Measurements from ENCODE around the gene DDAH1.

Gene DDAH1

DNA sequence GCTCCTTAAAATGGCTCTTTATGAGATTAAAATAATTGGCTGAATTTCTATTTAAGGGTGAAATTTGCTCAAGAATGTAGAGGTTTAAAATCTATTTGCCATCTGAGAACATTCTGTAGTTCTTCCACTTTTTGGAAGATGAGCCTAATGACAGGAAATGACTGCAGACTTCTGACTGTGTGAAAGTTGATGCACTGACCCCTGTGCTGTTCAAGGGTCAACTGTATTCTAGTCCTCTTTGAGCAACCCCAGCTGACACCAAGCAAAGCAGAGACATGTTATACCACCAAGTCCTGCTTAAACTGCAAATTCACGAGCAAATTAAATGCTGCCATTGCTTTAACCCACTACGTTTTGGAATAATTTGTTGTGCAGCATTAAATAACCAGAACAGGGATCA is 26.6 kb downstream of the DDAH1 start:
- Histone ChIP-seq H4K20me1 (ENCODE audit: insufficient read depth, low read length, poor library complexity, severe bottlenecking) (no peaks in the 10 kb centered on the region), H3K4me1 (ENCODE audit: insufficient read depth, low read length, poor library complexity, severe bottlenecking) (no peaks in the 10 kb centered on the region), H3K4me3 (ENCODE audit: low read length, poor library complexity, severe bottlenecking) (no peak overlapping the region), H3F3A (ENCODE audit: low read depth) (no peaks in the 10 kb centered on the region; the same call in 1 of the 2 replicates), H3K9me2 (replicated peaks; ENCODE audit: low read depth, low read length) (no peaks in the 10 kb centered on the region), H3K4me2 (ENCODE audit: low read depth, low read length, poor library complexity, severe bottlenecking) (no peak overlapping the region), H2AFZ (ENCODE audit: low read length) (no peak overlapping the region), H3K27me3 (ENCODE audit: insufficient read depth, low read length, poor library complexity, severe bottlenecking) (no peaks in the 10 kb centered on the region), H3K9me3 (ENCODE audit: insufficient read depth, low read depth, low read length) (no peaks in the 10 kb centered on the region), H3K36me3 (ENCODE audit: insufficient read depth, low read length) (no peaks in the 10 kb centered on the region), H3K79me2 (ENCODE audit: insufficient read depth, low read length) (no peaks in the 10 kb centered on the region), H3K9ac (ENCODE audit: low read depth, low read length, poor library complexity, severe bottlenecking) (no peak overlapping the region)
- TF ChIP-seq EZH2phosphoT487 (IDR thresholded peaks at IDR 0.05; ENCODE audit: borderline replicate concordance) = no peak
- TF ChIP-seq, protein P1, sequence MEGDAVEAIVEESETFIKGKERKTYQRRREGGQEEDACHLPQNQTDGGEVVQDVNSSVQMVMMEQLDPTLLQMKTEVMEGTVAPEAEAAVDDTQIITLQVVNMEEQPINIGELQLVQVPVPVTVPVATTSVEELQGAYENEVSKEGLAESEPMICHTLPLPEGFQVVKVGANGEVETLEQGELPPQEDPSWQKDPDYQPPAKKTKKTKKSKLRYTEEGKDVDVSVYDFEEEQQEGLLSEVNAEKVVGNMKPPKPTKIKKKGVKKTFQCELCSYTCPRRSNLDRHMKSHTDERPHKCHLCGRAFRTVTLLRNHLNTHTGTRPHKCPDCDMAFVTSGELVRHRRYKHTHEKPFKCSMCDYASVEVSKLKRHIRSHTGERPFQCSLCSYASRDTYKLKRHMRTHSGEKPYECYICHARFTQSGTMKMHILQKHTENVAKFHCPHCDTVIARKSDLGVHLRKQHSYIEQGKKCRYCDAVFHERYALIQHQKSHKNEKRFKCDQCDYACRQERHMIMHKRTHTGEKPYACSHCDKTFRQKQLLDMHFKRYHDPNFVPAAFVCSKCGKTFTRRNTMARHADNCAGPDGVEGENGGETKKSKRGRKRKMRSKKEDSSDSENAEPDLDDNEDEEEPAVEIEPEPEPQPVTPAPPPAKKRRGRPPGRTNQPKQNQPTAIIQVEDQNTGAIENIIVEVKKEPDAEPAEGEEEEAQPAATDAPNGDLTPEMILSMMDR (conservative IDR thresholded peaks at IDR 0.05; ENCODE audit: low read length) = no peak

DNA sequence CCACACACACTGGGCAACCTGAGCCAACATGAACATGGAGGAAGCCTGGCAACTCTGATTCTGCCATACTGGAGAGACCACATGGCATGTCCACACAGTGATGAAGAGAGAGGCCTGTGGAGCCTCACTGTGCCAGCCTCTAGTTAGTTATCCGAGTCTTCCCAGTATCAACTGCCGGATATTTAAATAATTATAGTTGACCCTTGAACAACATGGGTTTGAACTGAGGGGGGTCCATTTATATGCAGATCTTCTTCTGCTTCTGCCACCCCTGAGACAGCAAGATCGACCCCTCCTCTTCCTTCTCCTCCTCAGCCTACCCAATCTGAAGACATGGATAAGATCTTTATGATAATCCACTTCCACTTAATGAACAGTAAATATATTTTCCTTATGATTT is 27.8 kb downstream of the DDAH1 start:
- Histone ChIP-seq H4K20me1 (ENCODE audit: insufficient read depth, low read length, poor library complexity, severe bottlenecking) (no peaks in the 10 kb centered on the region), H3K79me2 (ENCODE audit: insufficient read depth, low read length) (no peaks in the 10 kb centered on the region), H3K4me2 (ENCODE audit: low read depth, low read length, poor library complexity, severe bottlenecking) (no peak overlapping the region), H3K9me3 (ENCODE audit: insufficient read depth, low read depth, low read length) (no peaks in the 10 kb centered on the region), H3K9me2 (replicated peaks; ENCODE audit: low read depth, low read length) (no peaks in the 10 kb centered on the region), H3K4me1 (ENCODE audit: insufficient read depth, low read length, poor library complexity, severe bottlenecking) (no peaks in the 10 kb centered on the region), H3K27me3 (ENCODE audit: insufficient read depth, low read length, poor library complexity, severe bottlenecking) (no peaks in the 10 kb centered on the region), H3K9ac (ENCODE audit: low read depth, low read length, poor library complexity, severe bottlenecking) (no peak overlapping the region), H2AFZ (ENCODE audit: low read length) (no peak overlapping the region), H3K36me3 (ENCODE audit: insufficient read depth, low read length) (no peaks in the 10 kb centered on the region), H3K4me3 (ENCODE audit: low read length, poor library complexity, severe bottlenecking) (no peak overlapping the region), H3F3A (ENCODE audit: low read depth) (no peaks in the 10 kb centered on the region; the same call in 1 of the 2 replicates)
- TF ChIP-seq, protein P1 (conservative IDR thresholded peaks at IDR 0.05; ENCODE audit: low read length) = no peak
- no peak for TF ChIP-seq EZH2phosphoT487 (IDR thresholded peaks at IDR 0.05; ENCODE audit: borderline replicate concordance)

DNA sequence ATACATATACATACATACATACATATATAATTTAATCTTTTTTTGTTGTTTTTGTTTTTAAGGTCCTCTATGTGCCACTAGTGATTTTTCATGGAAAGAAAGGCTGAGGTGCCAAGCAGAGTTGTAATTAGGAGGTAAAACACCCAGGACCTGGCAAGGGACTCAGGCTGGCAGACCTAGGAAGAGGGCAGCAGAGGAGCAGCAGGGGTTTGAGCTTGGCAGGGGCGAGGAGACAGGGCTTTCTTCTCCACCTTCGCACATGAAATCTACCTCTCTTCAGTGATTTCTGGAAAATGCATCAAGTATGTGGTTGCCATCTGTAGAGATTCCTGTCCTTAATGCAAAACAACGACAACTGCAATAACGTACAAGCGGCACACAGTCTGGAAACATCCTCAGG is 31.9 kb downstream of the DDAH1 start:
- H3K79me2 ChIP-seq (ENCODE audit: insufficient read depth, low read length) = no peaks in the 10 kb centered on the region
- no peaks in the 10 kb centered on the region for H4K20me1 ChIP-seq (ENCODE audit: insufficient read depth, low read length, poor library complexity, severe bottlenecking)
- H3K4me3 ChIP-seq (ENCODE audit: low read length, poor library complexity, severe bottlenecking) = no peak overlapping the region
- H3F3A ChIP-seq (ENCODE audit: low read depth) = no peaks in the 10 kb centered on the region
- no peak overlapping the region for H2AFZ ChIP-seq (ENCODE audit: low read length)
- H3K9ac ChIP-seq (ENCODE audit: low read depth, low read length, poor library complexity, severe bottlenecking) = no peak overlapping the region
- no peaks in the 10 kb centered on the region for H3K36me3 ChIP-seq (ENCODE audit: insufficient read depth, low read length)
- no peak for TF ChIP-seq EZH2phosphoT487 (IDR thresholded peaks at IDR 0.05; ENCODE audit: borderline replicate concordance)
- TF ChIP-seq, protein P1 (conservative IDR thresholded peaks at IDR 0.05; ENCODE audit: low read length) = no peak
- no peak overlapping the region for H3K4me2 ChIP-seq (ENCODE audit: low read depth, low read length, poor library complexity, severe bottlenecking)
- no peaks in the 10 kb centered on the region for H3K4me1 ChIP-seq (ENCODE audit: insufficient read depth, low read length, poor library complexity, severe bottlenecking)
- no peaks in the 10 kb centered on the region for H3K27me3 ChIP-seq (ENCODE audit: insufficient read depth, low read length, poor library complexity, severe bottlenecking)
- H3K9me2 ChIP-seq (replicated peaks; ENCODE audit: low read depth, low read length) = no peaks in the 10 kb centered on the region
- H3K9me3 ChIP-seq (ENCODE audit: insufficient read depth, low read depth, low read length) = no peaks in the 10 kb centered on the region; the same call in 1 of the 2 replicates
